Fibroblast of pulmonary artery (primary cell): Measurements from ENCODE around the gene RAB11B.

Experiments used
- DNase-seq: peaks from one replicate; pipeline ENCODE4 v3.0.0-alpha.2; 2010; ENCODE audit warnings: low read depth
- H3K4me3 ChIP-seq: replicated peaks from 2 replicates; pipeline ENCODE4 v1.5.1; 2011; ENCODE audit warnings: low read depth, mild to moderate bottlenecking, control low read depth, low read length, moderate library complexity
- CTCF ChIP-seq: IDR thresholded peaks from 2 replicates; pipeline ENCODE4 v1.5.1; 2011; ENCODE audit warnings: mild to moderate bottlenecking, control low read depth, low read length, inconsistent platforms; ENCODE audit errors: missing control alignments

Gene RAB11B

GRCh38 chr19:8449830-8450229, 59.7 kb downstream of the RAB11B start:
- H3K4me3 ChIP-seq = no peak overlapping the region
- TF ChIP-seq CTCF = no peak
- no peak for DNase-seq

GRCh38 chr19:8451377-8451776, 61.2 kb downstream of the RAB11B start:
- TF ChIP-seq CTCF = no peak
- no peak for DNase-seq
- no peak overlapping the region for H3K4me3 ChIP-seq

GRCh38 chr19:8451885-8452284, 61.7 kb downstream of the RAB11B start:
- TF ChIP-seq CTCF = no peak
- no peak overlapping the region for H3K4me3 ChIP-seq
- peak; percentile 30 for DNase-seq

GRCh38 chr19:8452446-8453123, 62.4 kb downstream of the RAB11B start:
- TF ChIP-seq CTCF = no peak
- DNase-seq = no peak
- no peak overlapping the region for H3K4me3 ChIP-seq

GRCh38 chr19:8453616-8454015, 63.5 kb downstream of the RAB11B start:
- no peak for TF ChIP-seq CTCF
- no peak overlapping the region for H3K4me3 ChIP-seq
- no peak for DNase-seq
